Cardiac fibroblast (primary cell): ENCODE measurements around the gene EEFSEC.

Source experiments
- DNase-seq, 2 donors: peaks; one replicate each; pipeline versions ENCODE4 v3.0.0 to v3.0.0-alpha.2; 2010; ENCODE audit warnings: low read depth in 2 of 2
- H3K4me3 ChIP-seq, 2 donors: replicated peaks in 1 of 2; 1 replicate in 1 of 2; 2 replicates in 1 of 2; pipeline ENCODE4 v1.5.1; 2011; ENCODE audit warnings: low read depth in 2 of 2, low read length in 2 of 2, mild to moderate bottlenecking in 2 of 2, moderate library complexity in 1 of 2
- CTCF ChIP-seq: IDR thresholded peaks from one replicate; pipeline ENCODE4 v1.5.1; 2011; ENCODE audit warnings: low read depth, mild to moderate bottlenecking, low read length, inconsistent platforms

The EEFSEC gene

GRCh38 chr3:128167646-128167972, 14.3 kb downstream of the EEFSEC start:
- no peak overlapping the region for H3K4me3 ChIP-seq
- no peak for TF ChIP-seq CTCF
- no peak for DNase-seq

- no peak for TF ChIP-seq CTCF
- DNase-seq: no peak
- H3K4me3 ChIP-seq: no peak overlapping the region
Measured at GRCh38 chr3:128167973-128168674, 14.8 kb downstream of the EEFSEC start.

GRCh38 chr3:128168836-128169235, 15.6 kb downstream of the EEFSEC start:
- TF ChIP-seq CTCF: no peak
- no peak for DNase-seq
- no peak overlapping the region for H3K4me3 ChIP-seq

- TF ChIP-seq CTCF: peak; percentile 91
- H3K4me3 ChIP-seq: no peak overlapping the region
- peak; percentile 85 to 87 for DNase-seq
Measured at GRCh38 chr3:128170866-128171516, 17.7 kb downstream of the EEFSEC start.

GRCh38 chr3:128173200-128173599, 19.9 kb downstream of the EEFSEC start:
- DNase-seq: no peak
- H3K4me3 ChIP-seq: no peak overlapping the region
- no peak for TF ChIP-seq CTCF

- TF ChIP-seq CTCF: no peak
- DNase-seq: no peak
- no peak overlapping the region for H3K4me3 ChIP-seq
Measured at GRCh38 chr3:128173849-128174248, 20.6 kb downstream of the EEFSEC start.
